HepG2 (cell line): ENCODE measurements around the gene ELP4. TPM values are rescaled to one million over a fixed set of nuclear protein-coding genes. Genes with fewer than 3 reads are reported as not detected.

ENCODE experiments used
- ARNT2 ChIP-seq: sonication (generic); formaldehyde crosslinking; IDR thresholded peaks from 2 replicates; pipeline ENCODE4 v1.8.0; 2022; ENCODE audit warnings: mild to moderate bottlenecking, low read depth, missing genetic modification reagents, moderate library complexity
- ATM ChIP-seq: fragments of 450-650 bp; IDR thresholded peaks from 2 replicates; pipeline ENCODE4 v1.7.1; 2017; ENCODE audit warnings: mild to moderate bottlenecking, borderline replicate concordance
- CBX5 ChIP-seq: sonication (generic); formaldehyde crosslinking; IDR thresholded peaks from 2 replicates; pipeline ENCODE4 v1.4.0; 2020; ENCODE audit warnings: missing genetic modification reagents, borderline replicate concordance
- CCDC6 ChIP-seq: sonication (generic); formaldehyde crosslinking; IDR thresholded peaks from 2 replicates; pipeline ENCODE4 v1.8.1; 2022; ENCODE audit warnings: mild to moderate bottlenecking, missing genetic modification reagents, moderate library complexity
- GATAD2A ChIP-seq: IDR thresholded peaks from 2 replicates; pipeline ENCODE4 v1.6.1; 2016
- GTF2F1 ChIP-seq: fragments of 150-350 bp; IDR thresholded peaks from 2 replicates; pipeline ENCODE4 v1.6.1; 2014; ENCODE audit warnings: low read length
- IRX3 ChIP-seq: sonication (generic); formaldehyde crosslinking; IDR thresholded peaks from 2 replicates; pipeline ENCODE4 v1.8.1; 2023; ENCODE audit warnings: mild to moderate bottlenecking, low read depth, missing genetic modification reagents, borderline replicate concordance
- KAT8 ChIP-seq: IDR thresholded peaks from 2 replicates; pipeline ENCODE4 v1.6.1; 2016; ENCODE audit warnings: missing genetic modification reagents, missing compliant biosample characterization
- NFE2L1 ChIP-seq: sonication (generic); formaldehyde crosslinking; IDR thresholded peaks from 2 replicates; pipeline ENCODE4 v1.4.0; 2020; ENCODE audit warnings: missing genetic modification reagents, mild to moderate bottlenecking, borderline replicate concordance
- NFIB ChIP-seq: sonication (generic); formaldehyde crosslinking; IDR thresholded peaks from 2 replicates; pipeline ENCODE4 v1.9.0; 2021; ENCODE audit warnings: missing genetic modification reagents, mild to moderate bottlenecking, borderline replicate concordance
- SIN3B ChIP-seq: fragments of 150-350 bp; IDR thresholded peaks from 2 replicates; pipeline ENCODE4 v1.6.1; 2014; ENCODE audit warnings: low read length
- SP4 ChIP-seq: sonication (generic); formaldehyde crosslinking; IDR thresholded peaks from 2 replicates; pipeline ENCODE4 v1.8.1; 2023; ENCODE audit warnings: mild to moderate bottlenecking, missing genetic modification reagents
- TOE1 ChIP-seq: sonication (generic); formaldehyde crosslinking; IDR thresholded peaks from 2 replicates; pipeline ENCODE4 v1.4.0; 2020; ENCODE audit warnings: mild to moderate bottlenecking, missing genetic modification reagents
- TOPORS ChIP-seq: sonication (generic); formaldehyde crosslinking; IDR thresholded peaks from 2 replicates; pipeline ENCODE4 v1.8.0; 2023; ENCODE audit warnings: mild to moderate bottlenecking, missing genetic modification reagents
- ZBTB21 ChIP-seq: sonication (generic); formaldehyde crosslinking; IDR thresholded peaks from 2 replicates; pipeline ENCODE4 v1.4.0; 2020; ENCODE audit warnings: missing genetic modification reagents
- ZIK1 ChIP-seq: sonication (generic); formaldehyde crosslinking; IDR thresholded peaks from 2 replicates; pipeline ENCODE4 v1.5.0; 2020; ENCODE audit warnings: mild to moderate bottlenecking, low read depth, missing genetic modification reagents, borderline replicate concordance
- ZNF558 ChIP-seq: sonication (generic); formaldehyde crosslinking; IDR thresholded peaks from 2 replicates; pipeline ENCODE4 v1.9.0; 2022; ENCODE audit warnings: mild to moderate bottlenecking, missing genetic modification reagents, borderline replicate concordance
- ZNF670 ChIP-seq: sonication (generic); formaldehyde crosslinking; IDR thresholded peaks from 2 replicates; pipeline ENCODE4 v1.8.0; 2022; ENCODE audit warnings: mild to moderate bottlenecking, missing genetic modification reagents, borderline replicate concordance
- ZSCAN31 ChIP-seq: sonication (generic); formaldehyde crosslinking; IDR thresholded peaks from 2 replicates; pipeline ENCODE4 v1.5.0; 2020; ENCODE audit warnings: low read depth, mild to moderate bottlenecking, missing genetic modification reagents
- polyA plus RNA-seq, 8 experiments: library from polyadenylated mRNA; depleted of rRNA in 3 of 8; stranded (reverse) in 7 of 8; unstranded in 1 of 8; fragments of >200 nt; fragmentation: Illumina TruSeq in 4 of 8; extraction: Trizol in 4 of 8; gene quantifications; 2 replicates each; pipeline versions ENCODE4 v1.2.1 to v1.2.3, GENCODE V29; 2011 to 2016; ENCODE audit warnings: low read depth in 4 of 8, missing spikeins in 1 of 8, mixed read lengths in 1 of 8; ENCODE audit not compliant: insufficient read depth in 1 of 8
- total RNA-seq, 5 experiments: library from RNA; depleted of rRNA; stranded (reverse); fragments of >200 nt; fragmentation: Illumina TruSeq; extraction: Trizol; gene quantifications; 2 replicates each; pipeline ENCODE4 v1.2.3, GENCODE V29; 2016; ENCODE audit warnings: low read depth in 1 of 5
- TF ChIP-seq, protein P1 (sequence below): IDR thresholded peaks from 2 replicates; pipeline ENCODE4 v1.6.1; 2016
- TF ChIP-seq, protein P2 (sequence below), 2 experiments: sonication (generic) in 1 of 2; formaldehyde crosslinking in 1 of 2; IDR thresholded peaks; 2 replicates each; pipeline versions ENCODE4 v1.6.1 to v1.9.0; 2014 to 2022; ENCODE audit warnings: antibody characterized with exemption in 1 of 2, borderline replicate concordance in 1 of 2, inconsistent platforms in 1 of 2, low read depth in 1 of 2, missing genetic modification reagents in 1 of 2

Gene ELP4
- total and polyA plus RNA-seq, 2 of the 13 experiments (the other 11 are each of a cell fraction or from before 2014, with no cell fraction given) = 12.8 to 19.1 TPM

GRCh38 chr11:31509429-31510345, at the start of gene ELP4, which contains the start of gene IMMP1L (continued):
- TF ChIP-seq, protein P1, sequence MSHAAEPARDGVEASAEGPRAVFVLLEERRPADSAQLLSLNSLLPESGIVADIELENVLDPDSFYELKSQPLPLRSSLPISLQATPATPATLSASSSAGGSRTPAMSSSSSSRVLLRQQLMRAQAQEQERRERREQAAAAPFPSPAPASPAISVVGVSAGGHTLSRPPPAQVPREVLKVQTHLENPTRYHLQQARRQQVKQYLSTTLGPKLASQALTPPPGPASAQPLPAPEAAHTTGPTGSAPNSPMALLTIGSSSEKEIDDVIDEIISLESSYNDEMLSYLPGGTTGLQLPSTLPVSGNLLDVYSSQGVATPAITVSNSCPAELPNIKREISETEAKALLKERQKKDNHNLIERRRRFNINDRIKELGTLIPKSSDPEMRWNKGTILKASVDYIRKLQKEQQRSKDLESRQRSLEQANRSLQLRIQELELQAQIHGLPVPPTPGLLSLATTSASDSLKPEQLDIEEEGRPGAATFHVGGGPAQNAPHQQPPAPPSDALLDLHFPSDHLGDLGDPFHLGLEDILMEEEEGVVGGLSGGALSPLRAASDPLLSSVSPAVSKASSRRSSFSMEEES = peak; percentile 43; the same call in 1 of the 2 replicates
- no peak for TF ChIP-seq TOE1
- TF ChIP-seq NFIB = no peak
- peak; percentile 81; the same call in 1 of the 2 replicates for TF ChIP-seq ZNF558 (CRISPR knock-in tag)
- TF ChIP-seq ZBTB21 (CRISPR knock-in tag) = peak; percentile 76
- 0 out of 2 replicates have a peak, but pooled peaks have one; percentile 56 for TF ChIP-seq ZIK1 (CRISPR knock-in tag)
- peak; percentile 73; the same call in 1 of the 2 replicates for TF ChIP-seq SIN3B
- TF ChIP-seq ZNF670 (CRISPR knock-in tag) = no peak
- TF ChIP-seq ATM = no peak
- peak; percentile 87 for TF ChIP-seq KAT8 (CRISPR knock-in tag)
- TF ChIP-seq GATAD2A = peak; percentile 48
- peak; percentile 66; the same call in 1 of the 2 replicates for TF ChIP-seq SP4
- TF ChIP-seq ZSCAN31 (CRISPR knock-in tag) = peak; percentile 92
- TF ChIP-seq TOPORS (CRISPR knock-in tag) = 0 out of 2 replicates have a peak, but pooled peaks have one; percentile 37
- no peak for TF ChIP-seq IRX3 (CRISPR knock-in tag)
- TF ChIP-seq ARNT2 (CRISPR knock-in tag) = no peak
- TF ChIP-seq NFE2L1 (CRISPR knock-in tag) = no peak; the same call in 1 of the 2 replicates
- no peak for TF ChIP-seq CCDC6 (CRISPR knock-in tag)
- no peak for TF ChIP-seq GTF2F1
- no peak; the same call in 1 of the 2 replicates for TF ChIP-seq CBX5 (CRISPR knock-in tag)
- TF ChIP-seq, protein P2, sequence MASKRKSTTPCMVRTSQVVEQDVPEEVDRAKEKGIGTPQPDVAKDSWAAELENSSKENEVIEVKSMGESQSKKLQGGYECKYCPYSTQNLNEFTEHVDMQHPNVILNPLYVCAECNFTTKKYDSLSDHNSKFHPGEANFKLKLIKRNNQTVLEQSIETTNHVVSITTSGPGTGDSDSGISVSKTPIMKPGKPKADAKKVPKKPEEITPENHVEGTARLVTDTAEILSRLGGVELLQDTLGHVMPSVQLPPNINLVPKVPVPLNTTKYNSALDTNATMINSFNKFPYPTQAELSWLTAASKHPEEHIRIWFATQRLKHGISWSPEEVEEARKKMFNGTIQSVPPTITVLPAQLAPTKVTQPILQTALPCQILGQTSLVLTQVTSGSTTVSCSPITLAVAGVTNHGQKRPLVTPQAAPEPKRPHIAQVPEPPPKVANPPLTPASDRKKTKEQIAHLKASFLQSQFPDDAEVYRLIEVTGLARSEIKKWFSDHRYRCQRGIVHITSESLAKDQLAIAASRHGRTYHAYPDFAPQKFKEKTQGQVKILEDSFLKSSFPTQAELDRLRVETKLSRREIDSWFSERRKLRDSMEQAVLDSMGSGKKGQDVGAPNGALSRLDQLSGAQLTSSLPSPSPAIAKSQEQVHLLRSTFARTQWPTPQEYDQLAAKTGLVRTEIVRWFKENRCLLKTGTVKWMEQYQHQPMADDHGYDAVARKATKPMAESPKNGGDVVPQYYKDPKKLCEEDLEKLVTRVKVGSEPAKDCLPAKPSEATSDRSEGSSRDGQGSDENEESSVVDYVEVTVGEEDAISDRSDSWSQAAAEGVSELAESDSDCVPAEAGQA (IDR thresholded peaks at IDR 0.05; ENCODE audit: low read depth) = peak; percentile 90
- TF ChIP-seq, protein P2 (CRISPR knock-in tag; IDR thresholded peaks at IDR 0.05; ENCODE audit: borderline replicate concordance) = no peak
